GM12878 (cell line): ENCODE data around the gene TNFSF8. TPM values are rescaled to one million over a fixed set of nuclear protein-coding genes. Genes with fewer than 3 reads are reported as not detected.

ENCODE experiments used
- ATAC-seq: fragments of 200-7000 bp; cut with Tn5 transposase; 3 replicates; pipeline ENCODE4 v1.9.1; 2020; ENCODE audit warnings: mild to moderate bottlenecking, moderate library complexity
- BruUV-seq: library from RNA; stranded (reverse); fragments of 400-500 nt; replicated peaks from 2 replicates; lab custom pipeline; 2021; lab: Mats Ljungman, UMichigan
- CTCF ChIA-PET: fragments of 300-600 bp; sonication (Branson Sonifier 250); formaldehyde crosslinking; extraction: SDS; loops from one replicate; lab custom pipeline; 2021; ENCODE audit warnings: inconsistent platforms; lab: Yijun Ruan, JAX
- POLR2A ChIA-PET: fragments of 350-600 bp; formaldehyde crosslinking; extraction: SDS; loops from one replicate; lab custom pipeline; 2021; ENCODE audit warnings: inconsistent platforms; lab: Charles Lee
- RAD21 ChIA-PET: fragments of 300-600 bp; sonication (Branson Sonifier 250); formaldehyde crosslinking; loops from one replicate; lab custom pipeline; 2023; ENCODE audit warnings: antibody characterized with exemption; ENCODE audit not compliant: unreplicated experiment; lab: Charles Lee
- SMC1A ChIA-PET: fragments of 300-600 bp; sonication (Branson Sonifier 250); formaldehyde crosslinking; loops from one replicate; lab custom pipeline; 2023; ENCODE audit not compliant: unreplicated experiment, uncharacterized antibody; lab: Charles Lee
- DNase-seq: peaks from one replicate; pipeline ENCODE4 v3.0.0-alpha.2; 2011; ENCODE audit warnings: low read depth, low spot score
- FAIRE-seq: peaks from 3 replicates; lab custom pipeline; 2011; peaks lifted over from hg19 to GRCh38; lab: Jason Lieb, UNC
- H2AFZ ChIP-seq: 2 replicates; pipeline ENCODE4 v1.6.0; 2011; ENCODE audit warnings: low read depth, low read length, control low read depth; ENCODE audit not compliant: control insufficient read depth
- H3K27ac ChIP-seq: 2 replicates; pipeline ENCODE4 v1.5.1; 2011; ENCODE audit warnings: control low read depth; ENCODE audit not compliant: control insufficient read depth, insufficient read depth
- H3K27me3 ChIP-seq, 2 experiments: replicated peaks in 1 of 2; 2 replicates each; pipeline versions ENCODE4 v1.6.0 to v1.6.1; 2011; ENCODE audit warnings: low read length in 1 of 2; ENCODE audit not compliant: control insufficient read depth in 2 of 2, insufficient read depth in 2 of 2
- H3K36me3 ChIP-seq, 2 experiments: 2 replicates each; pipeline ENCODE4 v1.5.1; 2011; ENCODE audit warnings: low read length in 1 of 2; ENCODE audit not compliant: control insufficient read depth in 2 of 2, insufficient read depth in 2 of 2
- H3K4me1 ChIP-seq: 2 replicates; pipeline ENCODE4 v1.6.1; 2011; ENCODE audit warnings: mild to moderate bottlenecking, low read length, moderate library complexity, mixed read lengths; ENCODE audit not compliant: control insufficient read depth, insufficient read depth
- H3K4me2 ChIP-seq: 2 replicates; pipeline ENCODE4 v1.6.0; 2011; ENCODE audit warnings: control low read depth; ENCODE audit not compliant: control insufficient read depth, insufficient read depth
- H3K4me3 ChIP-seq: fragments of 200-600 bp; sonication (generic); 2 replicates; pipeline ENCODE4 v1.5.1; 2016
- H3K79me2 ChIP-seq: 2 replicates; pipeline ENCODE4 v1.6.0; 2011; ENCODE audit warnings: low read length; ENCODE audit not compliant: control insufficient read depth, insufficient read depth
- H3K9ac ChIP-seq: 2 replicates; pipeline ENCODE4 v1.8.0; 2011; ENCODE audit warnings: low read length, control low read depth, mixed read lengths; ENCODE audit not compliant: control insufficient read depth, insufficient read depth
- H3K9me3 ChIP-seq: replicated peaks from 3 replicates; pipeline ENCODE4 v1.5.1; 2011; ENCODE audit warnings: mild to moderate bottlenecking, low read length; ENCODE audit not compliant: control insufficient read depth, insufficient read depth
- H4K20me1 ChIP-seq: 2 replicates; pipeline ENCODE4 v1.6.0; 2011; ENCODE audit not compliant: control insufficient read depth, insufficient read depth
- BACH1 ChIP-seq: fragments of 450-650 bp; IDR thresholded peaks from 2 replicates; pipeline ENCODE4 v1.6.1; 2017; ENCODE audit warnings: mild to moderate bottlenecking, borderline replicate concordance
- CHD4 ChIP-seq: fragments of 200-600 bp; sonication (generic); IDR thresholded peaks from 2 replicates; pipeline ENCODE4 v1.6.1; 2016; ENCODE audit warnings: mild to moderate bottlenecking
- DPF2 ChIP-seq: fragments of 450-650 bp; IDR thresholded peaks from 2 replicates; pipeline ENCODE4 v1.6.1; 2017; ENCODE audit warnings: mild to moderate bottlenecking
- GABPA ChIP-seq: IDR thresholded peaks from 2 replicates; pipeline ENCODE4 v1.6.1; 2014; ENCODE audit warnings: antibody characterized with exemption, low read depth, mild to moderate bottlenecking, inconsistent platforms
- GATAD2B ChIP-seq: fragments of 450-650 bp; conservative IDR thresholded peaks from 2 replicates; pipeline ENCODE4 v1.6.1; 2017; ENCODE audit warnings: low read depth, mild to moderate bottlenecking, moderate library complexity
- HDAC2 ChIP-seq: fragments of 200-600 bp; sonication (generic); IDR thresholded peaks from 2 replicates; pipeline ENCODE4 v1.6.1; 2017
- IKZF2 ChIP-seq, 2 experiments: fragments of 450-650 bp; IDR thresholded peaks; 2 replicates each; pipeline ENCODE4 v1.6.1; 2017; ENCODE audit warnings: mild to moderate bottlenecking in 2 of 2, moderate library complexity in 2 of 2
- JUNB ChIP-seq: IDR thresholded peaks from 2 replicates; pipeline ENCODE4 v1.6.1; 2016; ENCODE audit warnings: antibody characterized with exemption, mild to moderate bottlenecking
- NFIC ChIP-seq: IDR thresholded peaks from 2 replicates; pipeline ENCODE4 v1.6.1; 2012; ENCODE audit warnings: low read depth, mild to moderate bottlenecking, inconsistent platforms, low read length, moderate library complexity
- NFXL1 ChIP-seq: fragments of 450-650 bp; IDR thresholded peaks from 2 replicates; pipeline ENCODE4 v1.6.1; 2017; ENCODE audit warnings: antibody characterized with exemption, mild to moderate bottlenecking, borderline replicate concordance
- NR2C2 ChIP-seq: IDR thresholded peaks from 2 replicates; pipeline ENCODE4 v1.6.1; 2011; ENCODE audit warnings: borderline replicate concordance, low read depth; ENCODE audit not compliant: control insufficient read depth, insufficient read length
- RB1 ChIP-seq: fragments of 450-650 bp; formaldehyde crosslinking; IDR thresholded peaks from 2 replicates; pipeline ENCODE4 v1.6.1; 2017; ENCODE audit warnings: mild to moderate bottlenecking, borderline replicate concordance
- RUNX3 ChIP-seq: IDR thresholded peaks from 2 replicates; pipeline ENCODE4 v1.6.1; 2012; ENCODE audit warnings: low read length, inconsistent platforms
- SPI1 ChIP-seq: IDR thresholded peaks from 2 replicates; pipeline ENCODE4 v1.6.1; 2011; ENCODE audit warnings: low read depth, mild to moderate bottlenecking, low read length, moderate library complexity, borderline replicate concordance; ENCODE audit not compliant: insufficient read depth
- ZSCAN29 ChIP-seq: fragments of 450-650 bp; IDR thresholded peaks from 2 replicates; pipeline ENCODE4 v1.6.1; 2017; ENCODE audit warnings: mild to moderate bottlenecking, moderate library complexity
- WGBS: methylation state at CpG from one replicate; pipeline ENCODE4 v1.1.6; 2016; ENCODE audit warnings: low lambda C conversion rate; ENCODE audit not compliant: insufficient replicate concordance, insufficient coverage; ENCODE audit errors: missing lambda C conversion rate; 5-methylcytosine and 5-hydroxymethylcytosine counted together
- in situ Hi-C: fragments of 300-500 bp; cut with MboI; formaldehyde crosslinking; loops from 9 replicates; pipeline ENCODE4 v1.14.3; 2018; ENCODE audit warnings: mixed read lengths
- intact Hi-C: fragments of 100-400 bp; cut with micrococcal nuclease; formaldehyde crosslinking; loops from one replicate; pipeline ENCODE4 v1.14.2; 2022; ENCODE audit not compliant: unreplicated experiment
- polyA plus RNA-seq, 11 experiments: library from polyadenylated mRNA; depleted of rRNA in 4 of 11; unstranded in 6 of 11; stranded (reverse) in 5 of 11; fragments of >200 nt; fragmentation: Nextera tagmentation in 4 of 11; fragmentation: Illumina TruSeq in 1 of 11; extraction: Ambion mirVana in 4 of 11; extraction: Trizol in 1 of 11; gene quantifications; 1 replicate in 1 of 11; 2 replicates in 10 of 11; pipeline versions ENCODE4 v1.2.1 to v1.2.3, GENCODE V29; 2011 to 2016; ENCODE audit warnings: inconsistent platforms in 2 of 11, missing spikeins in 2 of 11, low read depth in 1 of 11
- total RNA-seq, 4 experiments: library from RNA; depleted of rRNA in 3 of 4; stranded (reverse); fragments of >200 nt in 3 of 4; fragmentation: Illumina TruSeq in 1 of 4; extraction: Trizol in 1 of 4; gene quantifications; 2 replicates each; pipeline versions ENCODE4 v1.2.1 to v1.2.3, GENCODE V29; 2013 to 2021
- TF ChIP-seq, protein P1 (sequence below): IDR thresholded peaks from 2 replicates; pipeline ENCODE4 v1.6.1; 2012; ENCODE audit warnings: improper control_type of control experiment, low read depth, low read length; ENCODE audit not compliant: insufficient replicate concordance
- TF ChIP-seq, protein P2 (sequence below): IDR thresholded peaks from 2 replicates; pipeline ENCODE4 v1.6.1; 2012; ENCODE audit warnings: low read depth, low read length, improper control_type of control experiment
- TF ChIP-seq, protein P3 (sequence below): fragments of 450-650 bp; IDR thresholded peaks from 2 replicates; pipeline ENCODE4 v1.6.1; 2017; ENCODE audit warnings: mild to moderate bottlenecking

Gene TNFSF8
- total and polyA plus RNA-seq, 10 of the 15 experiments (the other 5 are each of a cell fraction or from before 2014, with no cell fraction given) = 0.10 to 0.29 (median 0.15) TPM; not detected in 7

DNA sequence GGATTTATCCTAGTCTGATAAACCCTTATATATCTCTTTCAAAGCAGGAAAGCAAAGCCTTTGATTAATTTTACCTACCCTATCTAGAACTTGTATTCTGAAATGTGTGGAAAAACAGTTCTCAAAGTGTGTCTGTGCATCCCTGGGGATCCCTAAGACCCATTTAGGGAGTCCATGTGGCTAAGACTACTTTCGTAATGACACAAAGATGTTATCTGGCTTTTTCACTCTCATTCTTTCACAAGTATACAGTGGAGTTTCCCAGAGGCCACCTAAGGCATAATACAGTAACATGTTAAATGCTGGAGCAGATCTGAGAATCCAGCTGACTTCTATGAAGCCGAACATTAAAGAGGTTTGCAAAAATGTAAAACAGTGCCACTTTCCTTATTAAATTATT is 70.2 kb downstream of the TNFSF8 start:
- WGBS = 0% methylated on average over 2 of the region's 2 CpGs
- TF ChIP-seq NFIC (peak; percentile 20; the same call in 1 of the 2 replicates), CHD4 (no peak), GABPA (no peak), JUNB (peak; percentile 28; the same call in 1 of the 2 replicates), HDAC2 (no peak), NR2C2 (no peak), RUNX3 (peak; percentile 33; the same call in 1 of the 2 replicates), NFXL1 (no peak), GATAD2B (no peak), IKZF2 (IDR thresholded peaks at IDR 0.05) (0 out of 4 replicates have a peak, but pooled peaks of 1 of the 2 experiments have one; percentile 12), RB1 (no peak), ZSCAN29 (no peak), SPI1 (no peak), DPF2 (no peak), BACH1 (no peak)
- TF ChIP-seq, protein P1, sequence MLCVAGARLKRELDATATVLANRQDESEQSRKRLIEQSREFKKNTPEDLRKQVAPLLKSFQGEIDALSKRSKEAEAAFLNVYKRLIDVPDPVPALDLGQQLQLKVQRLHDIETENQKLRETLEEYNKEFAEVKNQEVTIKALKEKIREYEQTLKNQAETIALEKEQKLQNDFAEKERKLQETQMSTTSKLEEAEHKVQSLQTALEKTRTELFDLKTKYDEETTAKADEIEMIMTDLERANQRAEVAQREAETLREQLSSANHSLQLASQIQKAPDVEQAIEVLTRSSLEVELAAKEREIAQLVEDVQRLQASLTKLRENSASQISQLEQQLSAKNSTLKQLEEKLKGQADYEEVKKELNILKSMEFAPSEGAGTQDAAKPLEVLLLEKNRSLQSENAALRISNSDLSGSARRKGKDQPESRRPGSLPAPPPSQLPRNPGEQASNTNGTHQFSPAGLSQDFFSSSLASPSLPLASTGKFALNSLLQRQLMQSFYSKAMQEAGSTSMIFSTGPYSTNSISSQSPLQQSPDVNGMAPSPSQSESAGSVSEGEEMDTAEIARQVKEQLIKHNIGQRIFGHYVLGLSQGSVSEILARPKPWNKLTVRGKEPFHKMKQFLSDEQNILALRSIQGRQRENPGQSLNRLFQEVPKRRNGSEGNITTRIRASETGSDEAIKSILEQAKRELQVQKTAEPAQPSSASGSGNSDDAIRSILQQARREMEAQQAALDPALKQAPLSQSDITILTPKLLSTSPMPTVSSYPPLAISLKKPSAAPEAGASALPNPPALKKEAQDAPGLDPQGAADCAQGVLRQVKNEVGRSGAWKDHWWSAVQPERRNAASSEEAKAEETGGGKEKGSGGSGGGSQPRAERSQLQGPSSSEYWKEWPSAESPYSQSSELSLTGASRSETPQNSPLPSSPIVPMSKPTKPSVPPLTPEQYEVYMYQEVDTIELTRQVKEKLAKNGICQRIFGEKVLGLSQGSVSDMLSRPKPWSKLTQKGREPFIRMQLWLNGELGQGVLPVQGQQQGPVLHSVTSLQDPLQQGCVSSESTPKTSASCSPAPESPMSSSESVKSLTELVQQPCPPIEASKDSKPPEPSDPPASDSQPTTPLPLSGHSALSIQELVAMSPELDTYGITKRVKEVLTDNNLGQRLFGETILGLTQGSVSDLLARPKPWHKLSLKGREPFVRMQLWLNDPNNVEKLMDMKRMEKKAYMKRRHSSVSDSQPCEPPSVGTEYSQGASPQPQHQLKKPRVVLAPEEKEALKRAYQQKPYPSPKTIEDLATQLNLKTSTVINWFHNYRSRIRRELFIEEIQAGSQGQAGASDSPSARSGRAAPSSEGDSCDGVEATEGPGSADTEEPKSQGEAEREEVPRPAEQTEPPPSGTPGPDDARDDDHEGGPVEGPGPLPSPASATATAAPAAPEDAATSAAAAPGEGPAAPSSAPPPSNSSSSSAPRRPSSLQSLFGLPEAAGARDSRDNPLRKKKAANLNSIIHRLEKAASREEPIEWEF = peak; percentile 51
- TF ChIP-seq, protein P2, sequence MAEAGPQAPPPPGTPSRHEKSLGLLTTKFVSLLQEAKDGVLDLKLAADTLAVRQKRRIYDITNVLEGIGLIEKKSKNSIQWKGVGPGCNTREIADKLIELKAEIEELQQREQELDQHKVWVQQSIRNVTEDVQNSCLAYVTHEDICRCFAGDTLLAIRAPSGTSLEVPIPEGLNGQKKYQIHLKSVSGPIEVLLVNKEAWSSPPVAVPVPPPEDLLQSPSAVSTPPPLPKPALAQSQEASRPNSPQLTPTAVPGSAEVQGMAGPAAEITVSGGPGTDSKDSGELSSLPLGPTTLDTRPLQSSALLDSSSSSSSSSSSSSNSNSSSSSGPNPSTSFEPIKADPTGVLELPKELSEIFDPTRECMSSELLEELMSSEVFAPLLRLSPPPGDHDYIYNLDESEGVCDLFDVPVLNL = no peak
- TF ChIP-seq, protein P3, sequence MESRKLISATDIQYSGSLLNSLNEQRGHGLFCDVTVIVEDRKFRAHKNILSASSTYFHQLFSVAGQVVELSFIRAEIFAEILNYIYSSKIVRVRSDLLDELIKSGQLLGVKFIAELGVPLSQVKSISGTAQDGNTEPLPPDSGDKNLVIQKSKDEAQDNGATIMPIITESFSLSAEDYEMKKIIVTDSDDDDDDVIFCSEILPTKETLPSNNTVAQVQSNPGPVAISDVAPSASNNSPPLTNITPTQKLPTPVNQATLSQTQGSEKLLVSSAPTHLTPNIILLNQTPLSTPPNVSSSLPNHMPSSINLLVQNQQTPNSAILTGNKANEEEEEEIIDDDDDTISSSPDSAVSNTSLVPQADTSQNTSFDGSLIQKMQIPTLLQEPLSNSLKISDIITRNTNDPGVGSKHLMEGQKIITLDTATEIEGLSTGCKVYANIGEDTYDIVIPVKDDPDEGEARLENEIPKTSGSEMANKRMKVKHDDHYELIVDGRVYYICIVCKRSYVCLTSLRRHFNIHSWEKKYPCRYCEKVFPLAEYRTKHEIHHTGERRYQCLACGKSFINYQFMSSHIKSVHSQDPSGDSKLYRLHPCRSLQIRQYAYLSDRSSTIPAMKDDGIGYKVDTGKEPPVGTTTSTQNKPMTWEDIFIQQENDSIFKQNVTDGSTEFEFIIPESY = no peak

More for the DNA sequence above, 70.2 kb downstream of the TNFSF8 start:
- FAIRE-seq = no peak
- Histone ChIP-seq H2AFZ (no peak overlapping the region), H3K9ac (no peak overlapping the region), H4K20me1 (no peaks in the 10 kb centered on the region), H3K4me1 (no peaks in the 10 kb centered on the region), H3K79me2 (no peaks in the 10 kb centered on the region), H3K4me3 (no peak overlapping the region), H3K27me3 (peaks cover 0 to 3% of the 10 kb centered on the region in 2 experiments; a peak in 2 of 4 replicates), H3K9me3 (no peaks in the 10 kb centered on the region; the same call in 1 of the 3 replicates), H3K36me3 (no peaks in the 10 kb centered on the region), H3K4me2 (no peak overlapping the region), H3K27ac (no peak overlapping the region)
- SMC1A ChIA-PET = no interaction called here
- in situ Hi-C loops (no loop called here), intact Hi-C loops (no loop called here)
- CTCF ChIA-PET = interaction anchor here (0.9 kb wide), 1 partner anchor 18 kb away, joined by 3 read pairs; no protein-coding TSS in a partner anchor
- POLR2A ChIA-PET = no interaction called here
- peak; percentile 47; the same call in 2 of the 3 replicates for ATAC-seq
- no peak for DNase-seq
- RAD21 ChIA-PET = no interaction called here
- BruUV-seq = no TSS peak
